ENCODE results near the gene CCDC138. TPM values are rescaled to one million over a fixed set of nuclear protein-coding genes. Genes with fewer than 3 reads are reported as not detected.
A peak's percentile ranks its signal among the peaks of the same experiment; 100 is the strongest.
"Not testable (repeated sequence)": the region's sequence is repeated elsewhere in the genome, so short reads cannot be mapped to it uniquely, and the experiment has no call there.

Gene CCDC138
- 1 to 10 TPM; 5.9 to 8.7 (median 6.5) TPM for total RNA-seq

GRCh38 chr2:108786354-108787215 lies at the start of gene CCDC138:
TSS of gene CCDC138 (plus strand) at chr2:108786771. CDS start at chr2:108786823, 52 bp downstream.
- peaks cover 0 to 18% (median 6%) of the 10 kb centered on the region in 4 donors for H3K4me1 ChIP-seq
- no peaks in the 10 kb centered on the region for H3K27me3 ChIP-seq
- TF ChIP-seq POLR2A (IDR thresholded peaks at IDR 0.05) (peak in 1 of 2 donors; percentile 33), CTCF (IDR thresholded peaks at IDR 0.05) (no peak), EP300 (IDR thresholded peaks at IDR 0.05) (peak; percentile 21 to 50)
- H3K9me3 ChIP-seq: no peaks in the 10 kb centered on the region
- peak within 1 kb of the TSS; percentile 51 to 93 (median 76) for H3K4me3 ChIP-seq
- DNase-seq (ENCODE audit: low spot score in 2 of 2): peak; percentile 70
- 0% methylated on average over 48 to 77 of the region's 78 CpGs for WGBS, 2 donors
- peaks cover 0 to 34% (median 0%) of the 10 kb centered on the region in 3 donors for H3K36me3 ChIP-seq
- peak within 1 kb of the TSS; percentile 74 to 84 (median 83) for H3K27ac ChIP-seq

GRCh38 chr2:108757973-108758372 lies 28.6 kb upstream of the CCDC138 start:
- not testable (repeated sequence) for H3K27ac ChIP-seq; DNase-seq (ENCODE audit: low spot score in 2 of 2); H3K4me3 ChIP-seq; H3K9me3 ChIP-seq; H3K27me3 ChIP-seq; H3K4me1 ChIP-seq
- 95 to 98% methylated on average over 9 of the region's 9 CpGs for WGBS, 2 donors
- peaks cover 0 to 57% (median 8%) of the 10 kb centered on the region in 3 donors for H3K36me3 ChIP-seq

GRCh38 chr2:108762618-108763017 lies 24.0 kb upstream of the CCDC138 start:
- not testable (repeated sequence) for H3K4me1 ChIP-seq; H3K27ac ChIP-seq; H3K27me3 ChIP-seq; H3K4me3 ChIP-seq; DNase-seq (ENCODE audit: low spot score in 2 of 2); H3K9me3 ChIP-seq
- peaks cover 0 to 48% (median 10%) of the 10 kb centered on the region in 3 donors for H3K36me3 ChIP-seq

GRCh38 chr2:108766671-108767070 lies 19.9 kb upstream of the CCDC138 start:
- H3K36me3 ChIP-seq: peaks cover 0 to 44% (median 10%) of the 10 kb centered on the region in 3 donors
- not testable (repeated sequence) for H3K27me3 ChIP-seq; H3K4me3 ChIP-seq; H3K27ac ChIP-seq; H3K9me3 ChIP-seq; H3K4me1 ChIP-seq; DNase-seq (ENCODE audit: low spot score in 2 of 2)
- WGBS, 2 donors: 93 to 98% methylated on average over 5 of the region's 5 CpGs

- not testable (repeated sequence) for DNase-seq (ENCODE audit: low spot score in 2 of 2); H3K4me1 ChIP-seq; H3K27ac ChIP-seq; H3K4me3 ChIP-seq; H3K27me3 ChIP-seq; H3K9me3 ChIP-seq
- WGBS, 2 donors: 86 to 94% methylated on average over 1 to 2 of the region's 2 CpGs
- H3K36me3 ChIP-seq: peaks cover 0 to 53% (median 7%) of the 10 kb centered on the region in 3 donors
Observed at GRCh38 chr2:108767859-108768258, 18.7 kb upstream of the CCDC138 start.

GRCh38 chr2:108776475-108776874 lies 10.1 kb upstream of the CCDC138 start:
- Histone ChIP-seq H3K4me1 (no peaks in the 10 kb centered on the region), H3K27ac (no peak overlapping the region), H3K4me3 (no peak overlapping the region), H3K36me3 (peaks cover 0 to 75% (median 12%) of the 10 kb centered on the region in 3 donors), H3K9me3 (no peaks in the 10 kb centered on the region), H3K27me3 (no peaks in the 10 kb centered on the region)
- DNase-seq (ENCODE audit: low spot score in 2 of 2): no peak
- no peak for TF ChIP-seq POLR2A (IDR thresholded peaks at IDR 0.05)
- TF ChIP-seq CTCF (IDR thresholded peaks at IDR 0.05): no peak
- no peak for TF ChIP-seq EP300 (IDR thresholded peaks at IDR 0.05)
- WGBS, 2 donors: 81 to 86% methylated on average over 3 of the region's 3 CpGs

- Histone ChIP-seq H3K9me3 (no peaks in the 10 kb centered on the region), H3K27me3 (no peaks in the 10 kb centered on the region), H3K36me3 (peaks cover 0 to 74% (median 4%) of the 10 kb centered on the region in 3 donors), H3K27ac (no peak overlapping the region), H3K4me3 (no peak overlapping the region), H3K4me1 (no peaks in the 10 kb centered on the region)
- TF ChIP-seq POLR2A (IDR thresholded peaks at IDR 0.05): no peak
- no peak for TF ChIP-seq CTCF (IDR thresholded peaks at IDR 0.05)
- no peak for TF ChIP-seq EP300 (IDR thresholded peaks at IDR 0.05)
- no peak for DNase-seq (ENCODE audit: low spot score in 2 of 2)
- WGBS, 2 donors: 44 to 84% methylated on average over 2 of the region's 2 CpGs
Observed at GRCh38 chr2:108778857-108779256, 7.7 kb upstream of the CCDC138 start.
